Natural killer cell (primary cell): ENCODE data around the gene ZBTB9. TPM values are rescaled to one million over a fixed set of nuclear protein-coding genes. Genes with fewer than 3 reads are reported as not detected.

Experiments used
- total RNA-seq, 4 donors: library from RNA; stranded (reverse); fragments of 120-200 nt in 1 of 4; gene quantifications; one replicate each; pipeline versions ENCODE4 v1.2.3 to v1.2.4, GENCODE V29; 2013 to 2022

ZBTB9 gene
- total RNA-seq, 3 donors from 2014 or later (not counting 1 experiment from before 2014, with no cell fraction given): 3.8 to 5.1 (median 3.9) TPM

Other genes starting within 250 kb of the ZBTB9 start
- gene HSD17B8, start 249.9 kb upstream of the ZBTB9 start, total RNA-seq: 1 to 10 TPM; 5.4 to 7.7 (median 6.8) TPM
- gene RING1, start 246.1 kb upstream of the ZBTB9 start, total RNA-seq: 10 to 100 TPM; 34.5 to 40.3 (median 36.5) TPM
- 100 to 1,000 TPM in 1 of 3 donors, 10 to 100 TPM in 2; 98.0 to 112 (median 99.4) TPM for gene VPS52, start 182.7 kb upstream of the ZBTB9 start, total RNA-seq
- gene RPS18, start 182.5 kb upstream of the ZBTB9 start, total RNA-seq: 1,000 to 10,000 TPM; 1,182 to 1,707 (median 1,500) TPM
- 10 to 100 TPM; 22.7 to 24.1 (median 23.1) TPM for gene B3GALT4, start 177.5 kb upstream of the ZBTB9 start, total RNA-seq
- gene WDR46, start 165.3 kb upstream of the ZBTB9 start, total RNA-seq: 10 to 100 TPM; 33.6 to 56.3 (median 47.0) TPM
- gene PFDN6, start 165.0 kb upstream of the ZBTB9 start, total RNA-seq: 10 to 100 TPM; 19.2 to 26.5 (median 22.7) TPM
- 10 to 100 TPM; 80.7 to 91.4 (median 84.9) TPM for gene RGL2, start 155.6 kb upstream of the ZBTB9 start, total RNA-seq
- 100 to 1,000 TPM; 404 to 457 (median 446) TPM for gene TAPBP, start 140.5 kb upstream of the ZBTB9 start, total RNA-seq
- 10 to 100 TPM; 20.4 to 34.0 (median 25.9) TPM for gene ZBTB22, start 136.8 kb upstream of the ZBTB9 start, total RNA-seq
- 10 to 100 TPM; 50.7 to 76.7 (median 51.6) TPM for gene DAXX, start 131.6 kb upstream of the ZBTB9 start, total RNA-seq
- 1 to 10 TPM; 2.7 to 4.6 (median 3.3) TPM for gene KIFC1, start 62.8 kb upstream of the ZBTB9 start, total RNA-seq
- 100 to 1,000 TPM; 262 to 392 (median 322) TPM for gene PHF1, start 43.6 kb upstream of the ZBTB9 start, total RNA-seq
- gene CUTA, start 36.5 kb upstream of the ZBTB9 start, total RNA-seq: 100 to 1,000 TPM; 166 to 186 (median 184) TPM
- 10 to 100 TPM; 43.5 to 61.6 (median 55.8) TPM for gene SYNGAP1, start 34.5 kb upstream of the ZBTB9 start, total RNA-seq
- gene BAK1, start 125.7 kb downstream of the ZBTB9 start, total RNA-seq: 10 to 100 TPM; 36.3 to 49.8 (median 40.7) TPM
- 10 to 100 TPM; 45.5 to 66.7 (median 46.0) TPM for gene ITPR3, start 166.7 kb downstream of the ZBTB9 start, total RNA-seq